ENCODE measurements around the gene PPM1H.

- TF ChIP-seq CTCF (IDR thresholded peaks at IDR 0.05; ENCODE audit: low read length) (no peak), EZH2 (IDR thresholded peaks at IDR 0.05; ENCODE audit: borderline replicate concordance, low read length) (no peak)
Observed at GRCh38 chr12:62778187-62778586, 156.8 kb downstream of the PPM1H start.

Data from OCI-LY1 (cell line).